ENCODE data around the gene SHC2. TPM values are rescaled to one million over a fixed set of nuclear protein-coding genes. Genes with fewer than 3 reads are reported as not detected.

Gene SHC2
- total RNA-seq, 1 experiment from 2014 or later = 1.1 TPM

GRCh38 chr19:496112-496665 is 35.4 kb upstream of the SHC2 start, which contains the start of gene MADCAM1:
MADCAM1 (plus strand) TSS chr19:496486; CDS start chr19:496500, 14 bp downstream.
- ChIA-PET CTCF (interaction anchor here (1.9 kb wide), 1 partner anchor 10 kb away, joined by 8 read pairs; no protein-coding TSS in a partner anchor), POLR2A (ENCODE audit: low non-redundant PET) (no interaction called here)
- no TSS peak for BruUV-seq (replicated peaks)
- intact Hi-C loops (cut with micrococcal nuclease; ENCODE audit: unreplicated experiment) = no loop called here
- peaks cover 15% of the 10 kb centered on the region for H3K27me3 ChIP-seq (replicated peaks; ENCODE audit: insufficient read depth, low read depth, low read length, poor library complexity)
- no peak for DNase-seq (ENCODE audit: low spot score)
- H3K9me3 ChIP-seq (ENCODE audit: low read depth, low read length, poor library complexity, severe bottlenecking) = no peaks in the 10 kb centered on the region
- no peak within 1 kb of the TSS for H3K4me3 ChIP-seq (ENCODE audit: low read depth, low read length, poor library complexity, severe bottlenecking)
- TF ChIP-seq EZH2 (IDR thresholded peaks at IDR 0.05; ENCODE audit: borderline replicate concordance, low read depth, low read length, poor library complexity, severe bottlenecking) = no peak
- TF ChIP-seq, protein P1, sequence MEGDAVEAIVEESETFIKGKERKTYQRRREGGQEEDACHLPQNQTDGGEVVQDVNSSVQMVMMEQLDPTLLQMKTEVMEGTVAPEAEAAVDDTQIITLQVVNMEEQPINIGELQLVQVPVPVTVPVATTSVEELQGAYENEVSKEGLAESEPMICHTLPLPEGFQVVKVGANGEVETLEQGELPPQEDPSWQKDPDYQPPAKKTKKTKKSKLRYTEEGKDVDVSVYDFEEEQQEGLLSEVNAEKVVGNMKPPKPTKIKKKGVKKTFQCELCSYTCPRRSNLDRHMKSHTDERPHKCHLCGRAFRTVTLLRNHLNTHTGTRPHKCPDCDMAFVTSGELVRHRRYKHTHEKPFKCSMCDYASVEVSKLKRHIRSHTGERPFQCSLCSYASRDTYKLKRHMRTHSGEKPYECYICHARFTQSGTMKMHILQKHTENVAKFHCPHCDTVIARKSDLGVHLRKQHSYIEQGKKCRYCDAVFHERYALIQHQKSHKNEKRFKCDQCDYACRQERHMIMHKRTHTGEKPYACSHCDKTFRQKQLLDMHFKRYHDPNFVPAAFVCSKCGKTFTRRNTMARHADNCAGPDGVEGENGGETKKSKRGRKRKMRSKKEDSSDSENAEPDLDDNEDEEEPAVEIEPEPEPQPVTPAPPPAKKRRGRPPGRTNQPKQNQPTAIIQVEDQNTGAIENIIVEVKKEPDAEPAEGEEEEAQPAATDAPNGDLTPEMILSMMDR (conservative IDR thresholded peaks at IDR 0.05; ENCODE audit: low read depth, low read length) = no peak
- no peaks in the 10 kb centered on the region for H3K4me1 ChIP-seq (ENCODE audit: insufficient read depth, low read length, poor library complexity, severe bottlenecking)
- H3K36me3 ChIP-seq (ENCODE audit: insufficient read depth, low read length, poor library complexity, severe bottlenecking) = no peaks in the 10 kb centered on the region
- no peak within 1 kb of the TSS for H3K27ac ChIP-seq (ENCODE audit: low read depth, low read length, poor library complexity, severe bottlenecking)

- Histone ChIP-seq H3K36me3 (ENCODE audit: insufficient read depth, low read length, poor library complexity, severe bottlenecking) (no peaks in the 10 kb centered on the region), H3K27me3 (replicated peaks; ENCODE audit: insufficient read depth, low read depth, low read length, poor library complexity) (peaks cover 15% of the 10 kb centered on the region), H3K27ac (ENCODE audit: low read depth, low read length, poor library complexity, severe bottlenecking) (no peak overlapping the region), H3K9me3 (ENCODE audit: low read depth, low read length, poor library complexity, severe bottlenecking) (no peaks in the 10 kb centered on the region), H3K4me1 (ENCODE audit: insufficient read depth, low read length, poor library complexity, severe bottlenecking) (no peaks in the 10 kb centered on the region), H3K4me3 (ENCODE audit: low read depth, low read length, poor library complexity, severe bottlenecking) (no peak overlapping the region)
- intact Hi-C loops (cut with micrococcal nuclease; ENCODE audit: unreplicated experiment) = no loop called here
- TF ChIP-seq EZH2 (IDR thresholded peaks at IDR 0.05; ENCODE audit: borderline replicate concordance, low read depth, low read length, poor library complexity, severe bottlenecking) = no peak
- TF ChIP-seq, protein P1 (conservative IDR thresholded peaks at IDR 0.05; ENCODE audit: low read depth, low read length) = peak; percentile 78
- CTCF ChIA-PET = interaction anchor here (0.6 to 1.9 kb wide), 3 partner anchors 11 to 178 kb away, joined by 4 to 8 read pairs (median 5); no protein-coding TSS in a partner anchor
- DNase-seq (ENCODE audit: low spot score) = peak; percentile 77
- POLR2A ChIA-PET (ENCODE audit: low non-redundant PET) = no interaction called here
- BruUV-seq (replicated peaks) = no TSS peak
These were observed 34.7 kb upstream of the SHC2 start for GRCh38 chr19:495402-496111.

DNA sequence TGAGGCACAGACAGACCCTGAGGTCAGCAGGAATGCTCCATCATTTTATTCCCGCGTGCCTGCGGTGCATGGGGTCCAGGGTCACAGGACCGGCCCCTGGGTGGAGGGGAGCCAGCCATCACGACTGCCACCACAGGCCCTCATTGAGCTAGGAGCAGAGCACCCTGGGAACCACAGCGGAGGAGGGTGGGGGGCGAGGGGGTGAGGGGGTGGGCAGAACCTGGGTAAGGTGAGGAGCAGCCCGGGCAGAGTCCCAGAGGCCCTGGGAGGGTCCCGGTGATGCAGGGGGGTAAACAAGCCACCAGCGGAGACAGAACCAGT is 34.2 kb upstream of the SHC2 start:
- intact Hi-C loops (cut with micrococcal nuclease; ENCODE audit: unreplicated experiment) = no loop called here
- peaks cover 15% of the 10 kb centered on the region for H3K27me3 ChIP-seq (replicated peaks; ENCODE audit: insufficient read depth, low read depth, low read length, poor library complexity)
- ChIA-PET CTCF (interaction anchor here (0.6 to 1.9 kb wide), 4 partner anchors 12 to 305 kb away, joined by 4 to 8 read pairs (median 4); no protein-coding TSS in a partner anchor), POLR2A (ENCODE audit: low non-redundant PET) (no interaction called here)
- H3K4me3 ChIP-seq (ENCODE audit: low read depth, low read length, poor library complexity, severe bottlenecking) = no peak overlapping the region
- H3K27ac ChIP-seq (ENCODE audit: low read depth, low read length, poor library complexity, severe bottlenecking) = no peak overlapping the region
- no peaks in the 10 kb centered on the region for H3K36me3 ChIP-seq (ENCODE audit: insufficient read depth, low read length, poor library complexity, severe bottlenecking)
- no peak for TF ChIP-seq EZH2 (IDR thresholded peaks at IDR 0.05; ENCODE audit: borderline replicate concordance, low read depth, low read length, poor library complexity, severe bottlenecking)
- TF ChIP-seq, protein P1 (conservative IDR thresholded peaks at IDR 0.05; ENCODE audit: low read depth, low read length) = no peak
- H3K9me3 ChIP-seq (ENCODE audit: low read depth, low read length, poor library complexity, severe bottlenecking) = no peaks in the 10 kb centered on the region
- no peak for DNase-seq (ENCODE audit: low spot score)
- no peaks in the 10 kb centered on the region for H3K4me1 ChIP-seq (ENCODE audit: insufficient read depth, low read length, poor library complexity, severe bottlenecking)
- no TSS peak for BruUV-seq (replicated peaks)
